Skeletal muscle cell (primary cell): ENCODE data around the gene CTNNA3.
"Not testable (repeated sequence)": the region's sequence is repeated elsewhere in the genome, so short reads cannot be mapped to it uniquely, and the experiment has no call there.

ENCODE experiments used
- DNase-seq: peaks from one replicate; pipeline ENCODE4 v3.0.0-alpha.2; 2010; ENCODE audit warnings: low read depth
- H3K4me3 ChIP-seq: 2 replicates; pipeline ENCODE4 v1.5.1; 2011; ENCODE audit warnings: low read depth, mild to moderate bottlenecking, control low read depth, low read length, moderate library complexity

Gene CTNNA3

DNA sequence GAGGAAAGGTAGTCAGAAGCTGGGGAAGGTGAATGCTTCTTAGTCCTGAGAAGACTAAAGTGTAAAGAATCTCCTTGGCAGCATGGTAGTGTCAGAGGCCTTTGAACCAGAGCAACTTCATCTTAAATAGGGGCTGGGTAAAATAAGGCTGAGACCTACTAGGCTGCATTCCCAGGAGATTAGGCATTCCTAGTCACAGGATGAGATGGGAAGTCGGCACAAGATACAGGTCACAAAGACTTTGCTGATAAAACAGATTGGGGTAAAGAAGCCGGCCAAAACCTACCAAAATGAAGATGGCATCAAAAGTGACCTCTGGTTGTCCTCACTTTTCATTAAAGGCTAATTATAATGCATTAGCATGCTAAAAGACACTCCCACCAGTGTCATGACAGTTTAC lies 418.6 kb downstream of the CTNNA3 start:
- H3K4me3 ChIP-seq = no peak overlapping the region
- DNase-seq = no peak

DNA sequence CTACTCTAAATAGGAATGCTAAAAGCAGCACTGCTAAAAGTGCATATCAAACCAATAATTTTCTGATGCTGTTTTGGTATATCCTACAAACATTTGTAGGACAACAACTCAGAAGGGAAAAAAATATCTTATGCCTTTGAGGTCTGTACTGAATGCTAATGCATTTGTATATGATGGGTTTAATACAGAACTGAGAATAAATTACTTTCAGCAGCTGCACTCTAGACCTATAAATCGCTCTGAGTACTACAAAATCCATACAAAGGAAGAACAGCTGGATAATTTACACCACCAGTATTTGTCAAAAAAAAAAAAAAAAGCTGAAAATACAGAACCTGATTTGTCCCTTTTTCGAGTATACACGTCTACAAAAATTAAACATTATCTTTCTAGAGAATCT lies 426.2 kb downstream of the CTNNA3 start:
- no peak for DNase-seq
- H3K4me3 ChIP-seq = no peak overlapping the region

DNA sequence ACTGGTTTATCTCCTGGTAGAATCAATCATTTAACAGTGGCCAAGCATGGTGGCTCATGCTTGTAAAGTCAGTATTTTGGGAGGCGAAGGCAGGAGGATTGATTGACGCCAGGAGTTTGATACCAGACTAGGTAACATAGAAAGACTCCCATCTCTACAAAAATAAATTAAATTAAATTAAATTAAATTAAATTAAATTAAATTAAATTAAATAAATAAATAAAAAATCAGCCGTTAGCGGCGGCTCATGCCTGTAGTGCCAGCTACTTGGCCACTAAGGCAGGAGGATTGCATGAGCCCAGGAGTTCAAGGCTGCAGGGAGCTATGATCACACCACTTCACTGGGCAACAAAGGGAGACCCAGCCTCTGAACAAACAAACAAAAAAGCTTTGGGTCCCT lies 427.8 kb downstream of the CTNNA3 start:
- no peak overlapping the region for H3K4me3 ChIP-seq
- no peak for DNase-seq

DNA sequence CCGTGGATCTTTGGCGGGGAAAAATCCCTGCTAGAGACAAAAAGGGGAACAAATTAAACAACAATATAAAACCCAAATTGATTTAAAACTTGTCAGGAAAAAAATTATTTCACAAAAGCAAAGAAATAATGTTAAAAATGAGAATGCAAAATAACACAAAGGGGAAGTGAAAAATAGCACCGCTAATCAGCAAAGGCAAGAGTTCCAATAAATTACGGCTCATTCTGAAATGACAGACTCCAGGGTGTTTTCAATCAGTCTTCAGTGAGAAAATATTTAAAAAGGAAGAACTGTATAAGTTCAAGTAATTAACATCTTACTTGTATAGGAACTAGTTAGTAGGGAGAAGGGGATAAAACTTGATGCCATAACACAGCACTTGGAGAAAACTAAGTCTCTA lies 433.3 kb downstream of the CTNNA3 start:
- DNase-seq = no peak

DNA sequence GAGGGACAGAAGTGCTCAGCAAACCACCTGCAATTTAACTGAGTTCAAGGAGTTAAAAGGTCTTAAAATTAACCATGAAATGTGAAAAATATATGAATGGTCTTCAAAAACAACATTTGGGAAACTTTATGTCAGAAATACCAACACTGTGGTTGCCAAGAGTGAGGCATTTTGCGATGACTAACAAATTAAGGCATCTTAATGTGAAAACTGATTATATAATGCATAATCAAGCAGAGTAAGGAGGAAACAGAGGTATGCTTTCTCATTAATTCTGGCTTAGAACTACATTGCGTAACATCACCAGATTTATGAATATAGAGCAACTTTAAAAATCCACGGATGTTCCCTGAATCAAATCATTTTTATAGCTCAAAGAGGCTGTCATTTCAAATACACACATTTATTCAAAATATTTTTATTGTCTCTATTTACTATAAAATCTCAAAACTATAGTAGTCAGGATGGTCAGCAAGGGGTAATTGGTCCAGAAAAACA lies 434.6 kb downstream of the CTNNA3 start:
- DNase-seq = no peak
- H3K4me3 ChIP-seq = no peak overlapping the region

More for the DNA sequence above, 433.3 kb downstream of the CTNNA3 start:
- H3K4me3 ChIP-seq = no peak overlapping the region

DNA sequence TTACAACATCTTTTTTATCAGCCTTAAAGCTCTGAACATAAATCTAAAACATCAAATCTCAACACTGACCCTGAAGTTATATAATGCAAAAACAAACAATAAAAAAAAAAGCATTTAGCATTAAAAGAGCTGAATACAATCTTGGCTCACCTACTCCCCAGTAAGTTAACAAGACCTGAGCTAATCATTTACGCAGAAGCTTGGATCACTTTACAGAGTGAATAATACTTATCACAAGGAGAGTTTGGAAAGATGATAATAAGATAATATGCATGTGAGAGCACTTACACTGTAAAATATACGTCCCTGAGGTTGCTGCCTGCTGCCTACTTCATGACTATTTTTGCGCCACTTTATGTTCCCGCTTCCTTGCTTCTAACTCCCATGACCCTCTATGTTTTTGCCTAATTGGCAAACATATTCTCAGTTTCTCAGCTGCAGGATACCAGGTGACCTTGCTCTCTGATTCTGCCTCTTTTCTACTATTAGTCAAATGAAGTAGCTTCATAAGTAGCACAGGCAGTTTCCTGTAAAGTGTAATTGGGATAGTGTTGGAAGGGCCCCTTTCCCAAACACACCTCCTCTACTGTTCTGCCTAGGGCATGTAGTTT lies 436.6 kb downstream of the CTNNA3 start:
- no peak for DNase-seq
- H3K4me3 ChIP-seq = no peak overlapping the region

DNA sequence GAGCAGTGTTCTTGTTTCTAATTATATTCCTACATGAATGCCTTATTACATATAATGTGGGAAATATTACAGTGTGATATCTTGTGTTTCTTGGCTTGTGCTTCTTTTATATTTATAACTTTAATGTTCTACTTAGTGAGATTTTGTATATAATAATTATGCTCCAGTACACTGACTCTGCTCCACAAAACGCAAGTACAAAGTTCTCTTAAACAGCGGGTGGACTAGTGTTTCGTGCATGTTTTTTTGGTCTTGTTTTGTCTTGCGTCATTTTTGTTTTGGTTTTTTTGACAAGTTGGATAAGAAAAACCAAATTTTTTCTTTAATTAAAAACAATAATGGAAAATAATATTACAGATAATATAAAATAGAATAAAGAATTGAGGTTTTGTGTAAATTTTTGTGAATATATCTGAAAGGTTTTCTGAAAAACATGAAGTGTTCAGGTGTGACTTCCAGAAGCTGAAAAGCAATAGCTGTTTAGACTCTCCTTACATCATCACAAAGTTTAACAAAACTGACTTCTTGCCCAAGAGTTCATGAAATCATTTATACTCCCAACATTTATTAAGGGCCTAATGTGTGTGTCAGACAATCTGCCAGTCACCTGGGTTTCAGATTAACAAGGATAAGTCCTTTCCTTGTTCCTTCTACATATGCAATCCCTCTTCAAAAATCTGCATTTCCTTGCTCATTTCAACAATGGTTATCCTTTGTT lies 438.4 kb downstream of the CTNNA3 start:
- H3K4me3 ChIP-seq = no peak overlapping the region
- no peak for DNase-seq

DNA sequence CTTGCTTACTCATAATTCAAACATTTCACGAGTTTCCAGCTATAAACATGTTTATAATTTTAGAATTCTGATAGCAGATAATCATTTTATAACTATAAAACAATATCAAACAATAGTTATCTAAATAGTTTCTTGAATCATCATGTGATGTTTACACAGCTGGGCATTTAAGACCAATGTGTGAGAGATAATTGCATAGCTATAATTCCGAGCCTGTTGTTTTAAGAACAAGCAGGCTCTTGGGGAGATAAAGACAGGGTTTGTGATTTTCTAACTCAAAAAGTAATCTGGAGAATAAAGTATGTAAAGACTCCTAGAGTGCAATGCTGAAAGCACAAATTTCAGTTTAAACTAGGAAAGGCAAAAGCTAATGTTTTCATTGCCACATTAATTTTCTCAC lies 439.0 kb downstream of the CTNNA3 start:
- H3K4me3 ChIP-seq = no peak overlapping the region

DNA sequence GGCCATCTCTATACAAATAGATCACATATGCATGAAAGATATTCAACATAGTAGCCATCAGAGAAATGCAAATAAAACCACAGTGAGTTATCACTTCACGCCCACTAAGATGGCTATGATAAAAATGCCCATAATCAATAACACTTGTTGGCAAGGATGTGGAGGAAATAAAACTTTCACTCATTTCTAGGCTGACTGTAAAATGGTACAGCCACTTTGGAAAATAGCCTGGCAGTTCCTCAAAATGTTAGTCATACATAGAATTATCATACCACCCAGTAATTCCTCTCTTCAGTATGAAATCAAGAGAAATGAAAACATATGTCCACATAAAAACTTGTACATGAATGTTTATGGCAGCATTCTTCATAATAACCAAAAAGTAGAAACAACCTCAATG lies 445.3 kb downstream of the CTNNA3 start:
- H3K4me3 ChIP-seq = no peak overlapping the region
- DNase-seq = no peak

More for the DNA sequence above, 439.0 kb downstream of the CTNNA3 start:
- no peak for DNase-seq

DNA sequence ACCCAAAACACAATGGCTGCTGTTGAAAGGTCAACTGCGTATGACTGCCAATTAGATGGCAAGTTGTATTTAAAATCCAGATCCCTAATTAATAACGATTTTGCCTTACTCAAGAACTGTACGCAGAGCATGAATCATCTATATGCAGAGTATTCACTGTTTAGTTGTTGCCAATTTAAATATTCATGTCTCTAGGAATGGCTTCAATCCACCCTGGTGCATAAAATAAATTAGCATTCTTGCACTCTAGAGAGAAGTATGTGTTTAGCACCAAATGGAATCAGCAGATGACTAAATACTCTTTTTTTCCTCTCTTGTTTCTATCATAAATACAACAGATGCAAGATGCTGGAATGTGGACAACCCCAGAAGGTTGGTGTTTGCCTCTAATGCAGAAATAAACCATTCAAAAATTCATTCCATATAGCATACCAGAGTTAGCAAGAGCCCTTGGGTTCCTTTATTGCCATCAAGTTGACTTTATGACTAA lies 449.9 kb downstream of the CTNNA3 start:
- H3K4me3 ChIP-seq = no peak overlapping the region
- DNase-seq = no peak

DNA sequence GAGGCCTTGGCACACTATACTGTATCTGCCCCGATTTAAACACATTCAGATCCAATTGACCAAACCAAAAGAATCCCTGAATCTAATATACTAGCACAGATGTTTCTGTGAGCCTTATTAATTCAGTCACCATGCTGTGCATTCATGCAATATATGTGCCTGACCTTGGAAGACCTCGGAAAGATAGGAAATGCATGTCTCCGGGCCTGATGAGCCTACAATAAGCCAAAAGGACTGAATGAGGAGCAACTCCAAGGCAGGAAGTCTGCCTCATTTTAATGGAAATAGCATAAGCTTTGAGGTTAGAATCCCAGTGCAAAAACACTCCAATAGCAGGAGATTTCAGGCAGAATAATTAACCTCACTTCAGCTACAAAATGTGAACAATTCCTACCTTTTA lies 453.5 kb downstream of the CTNNA3 start:
- DNase-seq = no peak
- H3K4me3 ChIP-seq = no peak overlapping the region

DNA sequence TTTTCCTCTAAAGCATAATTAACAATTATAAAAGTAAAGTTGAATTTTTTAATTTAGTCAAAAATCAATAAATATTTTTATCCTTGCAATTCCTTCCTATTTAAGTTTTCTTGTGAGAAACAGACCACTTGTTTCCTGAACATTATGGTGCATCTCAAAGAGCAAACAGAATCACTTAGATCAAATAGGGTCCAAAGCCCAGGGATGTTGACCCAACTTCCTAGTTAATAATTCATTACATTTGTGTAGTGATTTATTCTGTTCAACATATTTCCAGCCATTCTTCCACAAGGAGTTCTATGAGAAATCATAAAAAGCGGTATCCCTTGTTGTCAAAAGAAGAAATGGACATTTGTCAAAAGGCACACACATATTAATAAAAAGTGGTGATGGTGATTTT lies 454.5 kb downstream of the CTNNA3 start:
- DNase-seq = no peak
- no peak overlapping the region for H3K4me3 ChIP-seq

DNA sequence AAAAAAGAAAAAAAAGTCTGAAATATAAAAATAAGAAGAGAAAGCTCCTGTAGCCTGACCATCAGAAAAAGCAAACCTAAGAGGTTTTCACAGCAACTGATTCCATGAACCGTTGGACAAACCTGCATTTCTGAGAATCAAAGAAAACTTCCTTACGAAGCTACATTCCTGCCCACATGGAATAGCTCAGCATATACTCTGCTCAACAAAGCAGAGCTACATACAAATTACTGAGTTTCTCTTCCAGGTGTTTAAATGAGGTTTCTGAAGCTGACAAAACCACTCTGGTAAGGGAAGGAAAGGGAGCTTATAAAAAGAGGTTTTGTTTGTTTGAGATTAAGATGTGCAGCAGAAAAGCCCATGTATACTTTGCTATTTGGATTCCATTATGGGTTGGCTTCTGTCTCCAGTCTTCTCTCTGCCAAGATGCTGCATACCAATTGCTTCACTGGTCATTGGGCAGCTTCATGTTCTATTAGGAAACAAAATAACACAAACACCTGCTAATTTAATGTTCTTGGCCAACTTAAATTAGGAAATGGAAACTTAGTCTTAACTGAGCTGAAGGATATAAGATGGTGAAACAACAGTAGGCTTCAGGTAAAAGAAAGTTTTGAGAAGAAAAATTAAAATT lies 456.0 kb downstream of the CTNNA3 start:
- H3K4me3 ChIP-seq = no peak overlapping the region
- DNase-seq = no peak

DNA sequence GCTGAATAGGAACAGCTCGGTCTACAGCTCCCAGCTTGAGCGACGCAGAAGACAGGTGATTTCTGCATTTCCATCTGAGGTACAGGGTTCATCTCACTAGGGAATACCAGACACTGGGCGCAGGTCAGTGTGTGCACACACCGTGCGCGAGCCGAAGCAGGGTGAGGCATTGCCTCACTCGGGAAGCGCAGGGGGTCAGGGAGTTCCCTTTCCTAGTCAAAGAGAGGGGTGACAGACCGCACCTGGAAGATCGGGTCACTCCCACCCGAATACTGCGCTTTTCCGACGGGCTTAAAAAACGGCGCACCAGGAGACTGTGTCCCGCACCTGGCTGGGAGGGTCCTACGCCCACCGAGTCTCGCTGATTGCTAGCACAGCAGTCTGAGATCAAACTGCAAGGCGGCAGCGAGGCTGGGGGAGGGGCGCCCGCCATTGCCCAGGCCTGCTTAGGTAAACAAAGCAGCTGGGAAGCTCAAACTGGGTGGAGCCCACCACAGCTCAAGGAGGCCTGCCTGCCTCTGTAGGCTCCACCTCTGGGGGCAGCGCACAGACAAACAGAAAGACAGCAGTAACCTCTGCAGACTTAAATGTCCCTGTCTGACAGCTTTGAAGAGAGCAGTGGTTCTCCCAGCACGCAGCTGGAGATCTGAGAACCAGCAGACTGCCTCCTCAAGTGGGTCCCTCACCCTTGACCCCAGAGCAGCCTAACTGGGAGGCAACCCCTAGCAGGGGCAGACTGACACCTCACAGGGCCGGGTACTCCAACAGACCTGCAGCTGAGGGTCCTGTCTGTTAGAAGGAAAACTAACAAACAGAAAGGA lies 465.1 kb downstream of the CTNNA3 start:
- not testable (repeated sequence) for DNase-seq, H3K4me3 ChIP-seq

DNA sequence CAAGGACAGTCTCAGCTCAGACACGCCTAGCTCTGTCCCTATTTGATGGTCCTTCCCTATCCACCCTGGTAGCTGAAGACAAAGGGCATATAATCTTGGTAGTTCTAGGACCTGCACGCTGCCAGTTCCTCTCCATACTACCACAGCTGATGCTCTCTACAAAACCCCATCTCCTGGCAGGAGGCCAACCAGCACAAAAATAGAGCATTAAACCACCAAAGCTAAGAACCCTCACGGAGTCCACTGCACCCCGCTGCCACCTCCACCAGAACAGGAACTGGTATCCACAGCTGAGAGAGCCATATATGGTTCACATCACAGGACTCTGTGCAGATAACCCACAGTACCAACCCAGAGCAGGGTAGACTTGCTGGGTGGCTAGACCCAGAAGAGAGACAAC lies 470.8 kb downstream of the CTNNA3 start:
- DNase-seq = no peak
- no peak overlapping the region for H3K4me3 ChIP-seq

DNA sequence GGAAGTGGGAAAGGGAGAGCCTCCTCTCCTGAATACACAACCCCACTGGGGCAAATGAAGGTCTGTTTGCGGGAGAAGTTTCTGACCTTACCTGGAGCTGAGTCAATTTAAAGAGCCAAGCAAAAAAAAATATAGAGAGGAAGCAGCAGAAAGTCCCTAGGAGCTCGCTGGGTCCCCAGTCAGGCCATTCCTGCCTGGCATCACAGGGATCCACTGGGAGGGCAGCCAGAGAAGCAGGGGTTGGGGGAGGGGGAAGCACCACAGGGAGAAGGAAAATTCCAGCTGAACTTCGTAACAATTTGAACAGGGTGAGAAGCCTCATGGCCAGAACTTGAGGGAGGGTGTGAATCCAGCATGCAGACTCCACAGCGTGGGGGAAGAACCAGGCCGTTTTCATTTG lies 471.4 kb downstream of the CTNNA3 start:
- no peak for DNase-seq

DNA sequence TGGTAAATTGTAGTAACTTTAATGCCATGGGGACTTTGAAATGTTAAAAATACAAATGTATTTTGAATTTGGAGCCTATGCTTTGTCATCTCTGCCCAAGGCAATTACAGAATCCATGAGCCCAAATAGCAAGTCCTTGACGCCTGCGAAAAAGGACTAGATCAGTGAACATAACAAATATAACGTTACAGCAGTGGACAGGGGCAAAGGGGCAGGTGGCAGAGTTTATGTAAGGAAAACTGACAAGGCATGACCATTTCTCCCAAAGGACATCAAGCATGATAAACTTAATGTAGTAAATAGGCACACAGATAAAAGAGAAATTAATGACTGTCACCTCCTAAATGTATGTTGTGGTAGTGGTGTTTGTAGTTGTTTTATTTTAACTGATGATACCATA lies 473.1 kb downstream of the CTNNA3 start:
- DNase-seq = no peak
- H3K4me3 ChIP-seq = no peak overlapping the region

More for the DNA sequence above, 471.4 kb downstream of the CTNNA3 start:
- no peak overlapping the region for H3K4me3 ChIP-seq

DNA sequence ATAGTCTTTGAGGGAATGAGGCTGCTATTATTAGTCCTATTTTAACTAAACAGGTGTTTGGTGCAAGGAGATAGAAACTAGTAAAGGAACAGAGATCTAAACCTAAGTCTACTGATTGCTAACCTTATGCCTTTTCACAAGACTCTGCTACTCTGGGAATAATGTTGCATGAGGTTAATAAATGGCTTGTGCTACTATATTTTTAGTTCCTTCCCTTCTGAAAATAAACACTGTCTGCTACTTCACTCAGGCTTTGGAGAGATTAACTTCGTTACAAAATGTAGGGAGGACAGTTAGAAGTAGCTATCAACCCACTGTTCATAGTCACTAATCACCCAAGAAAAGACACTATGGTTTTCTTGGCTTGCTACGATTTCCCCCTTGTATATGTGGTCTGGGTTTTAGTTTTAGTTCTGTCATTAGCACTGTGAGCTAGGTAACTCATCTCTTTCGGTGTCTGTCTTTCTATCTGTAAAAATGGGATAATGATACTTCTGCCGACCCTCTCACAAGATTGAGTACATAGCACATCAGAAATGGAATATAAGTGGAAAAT lies 474.0 kb downstream of the CTNNA3 start:
- no peak overlapping the region for H3K4me3 ChIP-seq
- DNase-seq = no peak

DNA sequence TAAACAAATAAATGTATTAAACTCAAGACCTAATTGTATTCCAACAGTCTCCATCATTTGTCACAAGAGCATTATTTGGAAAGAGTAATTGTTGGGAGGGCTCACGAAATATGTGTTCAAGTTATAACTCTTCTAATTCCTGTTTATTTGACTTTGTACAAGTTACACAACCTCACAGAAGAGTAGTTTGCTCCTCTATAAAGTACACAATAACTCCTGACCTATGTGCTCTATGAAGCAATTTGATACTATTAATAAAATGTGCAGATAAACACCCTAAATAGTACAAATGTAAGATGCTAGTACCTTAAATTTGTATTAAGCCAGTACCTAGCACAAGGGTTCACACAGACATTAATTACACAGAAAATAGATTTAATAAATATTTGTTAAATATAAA lies 484.3 kb downstream of the CTNNA3 start:
- no peak for DNase-seq
- H3K4me3 ChIP-seq = no peak overlapping the region
